Measurements from ENCODE around the gene OR5B12. TPM values are rescaled to one million over a fixed set of nuclear protein-coding genes. Genes with fewer than 3 reads are reported as not detected.

OR5B12 gene
- total RNA-seq, 1 donor from 2014 or later: not detected

DNA sequence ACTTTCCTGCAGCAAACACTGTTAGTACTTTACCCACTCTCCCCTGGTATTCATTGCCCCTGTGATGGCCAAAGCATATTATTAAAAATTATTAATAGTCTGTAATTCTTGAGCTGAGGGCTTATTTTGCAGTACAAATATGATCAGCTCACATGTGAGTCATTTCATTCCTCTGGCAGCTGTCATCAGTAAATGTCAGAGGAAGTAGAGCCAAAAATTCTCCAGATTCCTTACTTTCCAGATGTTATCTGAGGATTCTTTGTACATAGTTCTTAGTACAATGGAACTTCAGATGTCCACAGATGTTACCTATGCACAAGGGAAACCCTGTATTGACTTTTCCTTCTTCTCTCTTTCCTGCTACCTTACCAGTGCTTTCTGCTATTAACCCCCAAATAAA, 47.8 kb downstream of the OR5B12 start:
- no peaks in the 10 kb centered on the region for H3K36me3 Mint-ChIP-seq
- H3K36me3 ChIP-seq: no peaks in the 10 kb centered on the region
- TF ChIP-seq EZH2 (IDR thresholded peaks at IDR 0.05) (no peak), EZH2phosphoT487 (IDR thresholded peaks at IDR 0.05) (no peak)
- TF ChIP-seq, protein P1, sequence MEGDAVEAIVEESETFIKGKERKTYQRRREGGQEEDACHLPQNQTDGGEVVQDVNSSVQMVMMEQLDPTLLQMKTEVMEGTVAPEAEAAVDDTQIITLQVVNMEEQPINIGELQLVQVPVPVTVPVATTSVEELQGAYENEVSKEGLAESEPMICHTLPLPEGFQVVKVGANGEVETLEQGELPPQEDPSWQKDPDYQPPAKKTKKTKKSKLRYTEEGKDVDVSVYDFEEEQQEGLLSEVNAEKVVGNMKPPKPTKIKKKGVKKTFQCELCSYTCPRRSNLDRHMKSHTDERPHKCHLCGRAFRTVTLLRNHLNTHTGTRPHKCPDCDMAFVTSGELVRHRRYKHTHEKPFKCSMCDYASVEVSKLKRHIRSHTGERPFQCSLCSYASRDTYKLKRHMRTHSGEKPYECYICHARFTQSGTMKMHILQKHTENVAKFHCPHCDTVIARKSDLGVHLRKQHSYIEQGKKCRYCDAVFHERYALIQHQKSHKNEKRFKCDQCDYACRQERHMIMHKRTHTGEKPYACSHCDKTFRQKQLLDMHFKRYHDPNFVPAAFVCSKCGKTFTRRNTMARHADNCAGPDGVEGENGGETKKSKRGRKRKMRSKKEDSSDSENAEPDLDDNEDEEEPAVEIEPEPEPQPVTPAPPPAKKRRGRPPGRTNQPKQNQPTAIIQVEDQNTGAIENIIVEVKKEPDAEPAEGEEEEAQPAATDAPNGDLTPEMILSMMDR (IDR thresholded peaks at IDR 0.05): no peak
- H3K4me3 ChIP-seq: no peak overlapping the region
- H3K4me3 Mint-ChIP-seq: no peak overlapping the region
- no peaks in the 10 kb centered on the region for H3K79me2 ChIP-seq (ENCODE audit: low read depth)
- no peaks in the 10 kb centered on the region for H3F3A ChIP-seq (ENCODE audit: low read depth)
- no peaks in the 10 kb centered on the region for H3K27me3 Mint-ChIP-seq (ENCODE audit: insufficient read depth, low read depth)
- no peaks in the 10 kb centered on the region for H3K27me3 ChIP-seq
- no peaks in the 10 kb centered on the region for H4K20me1 ChIP-seq (ENCODE audit: low read depth)
- H3K27ac ChIP-seq: no peak overlapping the region
- H3K9ac ChIP-seq: no peak overlapping the region
- no peaks in the 10 kb centered on the region for H3K4me1 Mint-ChIP-seq
- H3K4me1 ChIP-seq: no peaks in the 10 kb centered on the region
- no peak overlapping the region for H2AFZ ChIP-seq (replicated peaks)
- no peak overlapping the region for H3K4me2 ChIP-seq
- no peak for DNase-seq (ENCODE audit: low spot score)
- H3K9me3 ChIP-seq (ENCODE audit: low read depth): peaks cover 6% of the 10 kb centered on the region
- H3K27ac Mint-ChIP-seq: no peak overlapping the region
- peaks cover 13% of the 10 kb centered on the region for H3K9me3 Mint-ChIP-seq

DNA sequence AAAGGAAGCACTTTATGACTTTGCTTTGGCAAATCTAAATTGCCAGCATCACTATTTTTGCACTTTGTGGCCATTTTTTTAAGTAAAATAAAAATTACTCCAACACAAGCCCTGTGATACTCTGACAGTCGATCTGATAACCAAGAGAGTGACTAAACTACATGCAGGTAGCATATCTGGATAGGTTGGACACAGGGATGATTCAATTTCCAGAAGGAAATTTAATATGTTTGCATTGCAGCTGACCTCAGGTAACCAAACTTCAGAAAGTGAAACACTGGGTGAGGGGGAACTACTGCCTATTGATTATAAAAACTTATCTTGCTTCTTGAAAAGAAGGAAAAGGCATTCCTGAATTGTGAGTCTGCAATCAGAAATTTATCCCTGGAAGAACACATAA, 49.3 kb downstream of the OR5B12 start:
- DNase-seq (ENCODE audit: low spot score): no peak
- Histone ChIP-seq H3F3A (ENCODE audit: low read depth) (no peaks in the 10 kb centered on the region), H3K36me3 (no peaks in the 10 kb centered on the region), H2AFZ (replicated peaks) (no peak overlapping the region), H3K27me3 (no peaks in the 10 kb centered on the region), H3K4me2 (no peak overlapping the region), H3K9me3 (ENCODE audit: low read depth) (peaks cover 6% of the 10 kb centered on the region), H4K20me1 (ENCODE audit: low read depth) (no peaks in the 10 kb centered on the region), H3K4me1 (no peaks in the 10 kb centered on the region), H3K4me3 (no peak overlapping the region), H3K27ac (no peak overlapping the region), H3K79me2 (ENCODE audit: low read depth) (no peaks in the 10 kb centered on the region), H3K9ac (no peak overlapping the region)
- H3K9me3 Mint-ChIP-seq: peaks cover 13% of the 10 kb centered on the region
- H3K27ac Mint-ChIP-seq: no peak overlapping the region
- TF ChIP-seq EZH2phosphoT487 (IDR thresholded peaks at IDR 0.05) (no peak), EZH2 (IDR thresholded peaks at IDR 0.05) (no peak)
- TF ChIP-seq, protein P1 (IDR thresholded peaks at IDR 0.05): no peak
- H3K36me3 Mint-ChIP-seq: no peaks in the 10 kb centered on the region
- no peaks in the 10 kb centered on the region for H3K27me3 Mint-ChIP-seq (ENCODE audit: insufficient read depth, low read depth)
- H3K4me3 Mint-ChIP-seq: no peak overlapping the region
- H3K4me1 Mint-ChIP-seq: no peaks in the 10 kb centered on the region

DNA sequence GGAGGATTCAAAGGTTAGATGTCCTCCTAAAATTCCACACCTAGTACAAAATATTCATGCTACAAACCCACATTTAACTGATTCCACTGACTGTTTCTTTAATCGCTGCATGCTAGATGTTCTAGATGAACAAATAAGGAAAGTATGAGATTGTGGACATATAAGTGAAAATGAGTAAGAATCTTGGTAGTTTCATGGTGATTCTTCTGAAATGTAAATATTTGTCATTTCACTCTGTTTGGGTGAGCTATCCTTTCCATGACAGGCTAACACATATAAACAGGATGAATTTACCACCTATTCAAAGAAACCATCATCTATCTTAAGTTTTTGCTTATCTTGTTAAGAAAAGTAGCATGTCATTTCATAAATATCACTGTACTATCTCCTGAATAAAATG, 50.2 kb downstream of the OR5B12 start:
- no peak for DNase-seq (ENCODE audit: low spot score)
- Histone ChIP-seq H3K27me3 (no peaks in the 10 kb centered on the region), H3F3A (ENCODE audit: low read depth) (no peaks in the 10 kb centered on the region), H3K4me2 (no peak overlapping the region), H3K4me3 (no peak overlapping the region), H3K9me3 (ENCODE audit: low read depth) (peaks cover 6% of the 10 kb centered on the region), H3K9ac (no peak overlapping the region), H3K27ac (no peak overlapping the region), H3K79me2 (ENCODE audit: low read depth) (no peaks in the 10 kb centered on the region), H3K36me3 (no peaks in the 10 kb centered on the region), H2AFZ (replicated peaks) (no peak overlapping the region), H4K20me1 (ENCODE audit: low read depth) (no peaks in the 10 kb centered on the region), H3K4me1 (no peaks in the 10 kb centered on the region)
- Mint-ChIP-seq H3K27me3 (ENCODE audit: insufficient read depth, low read depth) (no peaks in the 10 kb centered on the region), H3K4me1 (no peaks in the 10 kb centered on the region), H3K4me3 (no peak overlapping the region), H3K36me3 (no peaks in the 10 kb centered on the region), H3K27ac (no peak overlapping the region), H3K9me3 (peaks cover 13% of the 10 kb centered on the region)
- TF ChIP-seq EZH2 (IDR thresholded peaks at IDR 0.05) (no peak), EZH2phosphoT487 (IDR thresholded peaks at IDR 0.05) (no peak)
- TF ChIP-seq, protein P1 (IDR thresholded peaks at IDR 0.05): no peak

All from neural progenitor cell (in vitro differentiated cells).